K562 (cell line): ENCODE measurements around the gene VAT1L. TPM values are rescaled to one million over a fixed set of nuclear protein-coding genes. Genes with fewer than 3 reads are reported as not detected.

Experiments
- ATAC-seq: fragments of 200-7000 bp; cut with Tn5 transposase; 3 replicates; pipeline ENCODE4 v1.9.1; 2020; ENCODE audit warnings: moderate library complexity
- BruUV-seq: library from RNA; stranded (reverse); fragments of 400-500 nt; replicated peaks from 2 replicates; lab custom pipeline; 2021; lab: Mats Ljungman, UMichigan
- CTCF ChIA-PET: fragments of 300-600 bp; formaldehyde crosslinking; extraction: SDS; loops from one replicate; lab custom pipeline; 2021; ENCODE audit warnings: low intra/inter-chr PET ratio; lab: Yijun Ruan, JAX
- POLR2A ChIA-PET: fragments of 300-600, 350-650 bp; sonication (Branson Sonifier 250); formaldehyde crosslinking; extraction: SDS; loops from one replicate; lab custom pipeline; 2021; ENCODE audit warnings: antibody characterized with exemption, inconsistent platforms; lab: Yijun Ruan, JAX
- DNase-seq, 4 experiments: peaks; one replicate each; pipeline versions ENCODE4 v3.0.0 to v3.0.0-alpha.2; 2011 to 2018; ENCODE audit warnings: low spot score in 3 of 4, mixed read lengths in 3 of 4; ENCODE audit errors: extremely low read depth in 1 of 4
- FAIRE-seq: peaks from 2 replicates; lab custom pipeline; 2011; peaks lifted over from hg19 to GRCh38; lab: Jason Lieb, UNC
- H2AFZ ChIP-seq: 2 replicates; pipeline ENCODE4 v1.6.0; 2011; ENCODE audit warnings: low read depth, low read length, control low read depth, inconsistent platforms
- H3K27ac ChIP-seq: fragments of 200-600 bp; 3 replicates; pipeline ENCODE4 v1.8.0; 2011; ENCODE audit warnings: low read depth, mild to moderate bottlenecking, control low read depth, inconsistent platforms, low read length, moderate library complexity, mixed read lengths; ENCODE audit errors: extremely low read depth
- H3K27me3 ChIP-seq, 2 experiments: fragments of 300-600 bp in 1 of 2; 2 replicates in 1 of 2; 3 replicates in 1 of 2; pipeline versions ENCODE4 v1.6.0 to v1.8.0; 2011; ENCODE audit warnings: inconsistent platforms in 2 of 2, low read length in 2 of 2, mild to moderate bottlenecking in 1 of 2, mixed read lengths in 1 of 2, moderate library complexity in 1 of 2; ENCODE audit not compliant: control insufficient read depth in 2 of 2, insufficient read depth in 2 of 2
- H3K36me3 ChIP-seq: fragments of 300-600 bp; 3 replicates; pipeline ENCODE4 v1.8.0; 2011; ENCODE audit warnings: mild to moderate bottlenecking, low read length, inconsistent platforms; ENCODE audit not compliant: control insufficient read depth, insufficient read depth
- H3K4me1 ChIP-seq, 2 experiments: fragments of 200-600 bp in 1 of 2; replicated peaks in 1 of 2; 2 replicates in 1 of 2; 3 replicates in 1 of 2; pipeline versions ENCODE4 v1.5.1 to v1.8.0; 2011; ENCODE audit warnings: inconsistent platforms in 2 of 2, low read length in 2 of 2, mild to moderate bottlenecking in 1 of 2, mixed read lengths in 1 of 2, moderate library complexity in 1 of 2; ENCODE audit not compliant: control insufficient read depth in 2 of 2, insufficient read depth in 2 of 2
- H3K4me2 ChIP-seq: 2 replicates; pipeline ENCODE4 v1.6.1; 2011; ENCODE audit warnings: low read length, control low read depth, inconsistent platforms, mixed read lengths; ENCODE audit not compliant: insufficient read depth
- H3K4me3 ChIP-seq: fragments of 200-600 bp; sonication (generic), shearing (Covaris generic); 2 replicates; pipeline ENCODE4 v1.5.1; 2016; ENCODE audit warnings: control low read depth, inconsistent platforms
- H3K79me2 ChIP-seq: fragments of 200-600 bp; 3 replicates; pipeline ENCODE4 v1.8.0; 2011; ENCODE audit warnings: low read length, inconsistent platforms; ENCODE audit not compliant: control insufficient read depth, insufficient read depth
- H3K9ac ChIP-seq, 2 experiments: 2 replicates each; pipeline versions ENCODE4 v1.6.0 to v1.6.1; 2011; ENCODE audit warnings: low read depth in 2 of 2, low read length in 2 of 2, control low read depth in 1 of 2, inconsistent platforms in 1 of 2, mild to moderate bottlenecking in 1 of 2, mixed read lengths in 1 of 2; ENCODE audit not compliant: insufficient read depth in 1 of 2
- H3K9me1 ChIP-seq: one replicate; pipeline ENCODE4 v1.6.0; 2011; ENCODE audit warnings: inconsistent platforms, mild to moderate bottlenecking, low read length, moderate library complexity; ENCODE audit not compliant: control insufficient read depth, insufficient read depth
- H3K9me3 ChIP-seq: replicated peaks from 2 replicates; pipeline ENCODE4 v1.5.1; 2011; ENCODE audit warnings: low read depth, low read length, inconsistent platforms; ENCODE audit not compliant: control insufficient read depth, insufficient read depth
- H4K20me1 ChIP-seq: replicated peaks from 2 replicates; pipeline ENCODE4 v1.6.1; 2011; ENCODE audit warnings: low read length, inconsistent platforms, mixed read lengths; ENCODE audit not compliant: control insufficient read depth, insufficient read depth
- ILK ChIP-seq: fragments of 450-650 bp; IDR thresholded peaks from 2 replicates; pipeline ENCODE4 v1.6.1; 2016; ENCODE audit warnings: missing genetic modification characterization, low read depth, mild to moderate bottlenecking, missing compliant biosample characterization, moderate library complexity, borderline replicate concordance
- PML ChIP-seq: IDR thresholded peaks from 2 replicates; pipeline ENCODE4 v1.6.1; 2012; ENCODE audit warnings: low read length, inconsistent platforms
- SMAD1 ChIP-seq: fragments of 150-350 bp; IDR thresholded peaks from 2 replicates; pipeline ENCODE4 v1.6.1; 2014; ENCODE audit warnings: low read length, low read depth; ENCODE audit not compliant: partially characterized antibody
- STAG1 ChIP-seq: sonication (generic); formaldehyde crosslinking; IDR thresholded peaks from 2 replicates; pipeline ENCODE4 v1.5.0; 2020; ENCODE audit warnings: missing genetic modification reagents, borderline replicate concordance
- TCF7 ChIP-seq: sonication (generic); IDR thresholded peaks from 2 replicates; pipeline ENCODE4 v1.6.1; 2016; ENCODE audit warnings: antibody characterized with exemption, borderline replicate concordance
- ZNF134 ChIP-seq: fragments of 250-450 bp; sonication (Bioruptor Pico); conservative IDR thresholded peaks from 2 replicates; pipeline ENCODE4 v1.4.0; 2020
- ZNF239 ChIP-seq: fragments of 250-450 bp; sonication (Bioruptor Pico); IDR thresholded peaks from 2 replicates; pipeline ENCODE4 v1.4.0; 2020; ENCODE audit warnings: mild to moderate bottlenecking
- WGBS: fragments of 100-300 bp; shearing (Covaris generic); methylation state at CpG from one replicate; pipeline ENCODE4 v1.1.6; 2016; ENCODE audit warnings: low coverage, mixed read lengths; ENCODE audit not compliant: insufficient coverage; ENCODE audit errors: missing lambda C conversion rate; 5-methylcytosine and 5-hydroxymethylcytosine counted together
- in situ Hi-C: fragments of 300-500 bp; cut with MboI; formaldehyde crosslinking; loops from 4 replicates; pipeline ENCODE4 v1.15.0; 2018; ENCODE audit warnings: inconsistent platforms, mixed read lengths
- intact Hi-C: fragments of 100-400 bp; cut with micrococcal nuclease; formaldehyde crosslinking; loops from 2 replicates; pipeline ENCODE4 v1.14.2; 2022
- polyA plus RNA-seq, 8 experiments: library from polyadenylated mRNA; depleted of rRNA in 4 of 8; stranded (reverse) in 5 of 8; unstranded in 3 of 8; fragments of >200 nt; fragmentation: Nextera tagmentation in 2 of 8; fragmentation: Illumina TruSeq in 1 of 8; extraction: Ambion mirVana in 2 of 8; extraction: Trizol in 1 of 8; gene quantifications; 2 replicates each; pipeline versions ENCODE4 v1.2.1 to v1.2.3, GENCODE V29; 2011 to 2014; ENCODE audit warnings: inconsistent platforms in 1 of 8, missing spikeins in 1 of 8
- total RNA-seq, 7 experiments: library from RNA; depleted of rRNA in 6 of 7; stranded (reverse); fragments of >200 nt in 6 of 7; fragmentation: Illumina TruSeq in 2 of 7; extraction: Trizol in 2 of 7; gene quantifications; 2 replicates each; pipeline versions ENCODE4 v1.2.1 to v1.2.3, GENCODE V29; 2011 to 2021; ENCODE audit warnings: low replicate concordance in 1 of 7
- TF ChIP-seq, protein P1 (sequence below): IDR thresholded peaks from 3 replicates; pipeline ENCODE4 v1.6.1; 2011; ENCODE audit warnings: borderline replicate concordance, mild to moderate bottlenecking, moderate library complexity; ENCODE audit not compliant: insufficient read length; ENCODE audit errors: extremely low read depth

The VAT1L gene
- total and polyA plus RNA-seq, 9 of the 15 experiments (the other 6 are each of a cell fraction or from before 2014, with no cell fraction given): 0.01 TPM; not detected in 8

DNA sequence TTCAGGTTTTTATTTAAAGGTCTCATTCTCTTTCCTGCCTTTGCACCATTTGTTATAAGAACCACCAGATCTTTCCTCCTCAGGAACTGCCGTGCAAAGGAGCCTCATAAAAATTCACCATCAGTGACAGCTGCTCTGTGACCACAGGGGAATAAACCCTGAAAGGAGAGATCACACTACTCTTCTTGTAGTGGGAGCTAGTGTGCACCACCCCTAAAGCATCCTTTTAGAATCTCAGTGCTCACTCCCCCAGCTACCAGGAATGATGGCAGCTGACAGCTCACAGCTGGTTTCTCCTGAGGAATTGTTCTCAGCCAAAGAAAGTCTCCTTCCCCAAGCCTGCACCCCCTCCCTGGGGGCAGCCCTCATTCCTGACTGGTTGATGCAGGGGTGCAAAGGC, 18.7 kb downstream of the VAT1L start:
- Histone ChIP-seq H3K27ac (no peak overlapping the region), H3K4me2 (no peak overlapping the region), H3K9ac (no peak overlapping the region), H4K20me1 (no peaks in the 10 kb centered on the region), H2AFZ (no peak overlapping the region), H3K4me3 (no peak overlapping the region), H3K36me3 (no peaks in the 10 kb centered on the region), H3K9me1 (no peaks in the 10 kb centered on the region), H3K4me1 (no peaks in the 10 kb centered on the region), H3K27me3 (peaks cover 0 to under 1% of the 10 kb centered on the region in 2 experiments; a peak in 3 of 5 replicates), H3K79me2 (no peaks in the 10 kb centered on the region), H3K9me3 (no peaks in the 10 kb centered on the region)
- ATAC-seq: no peak
- 0% methylated on average over 1 of the region's 1 CpG for WGBS
- CTCF ChIA-PET: no interaction called here
- POLR2A ChIA-PET: interaction anchor here (0.6 kb wide), 1 partner anchor 1255 kb away, joined by 3 read pairs; no protein-coding TSS in a partner anchor
- in situ Hi-C loops: no loop called here
- no TSS peak for BruUV-seq
- FAIRE-seq: no peak
- DNase-seq: no peak
- intact Hi-C loops: no loop called here
- TF ChIP-seq ZNF134: no peak
- TF ChIP-seq TCF7: no peak
- TF ChIP-seq PML: no peak
- no peak for TF ChIP-seq ZNF239
- TF ChIP-seq SMAD1: no peak
- TF ChIP-seq STAG1: no peak
- TF ChIP-seq, protein P1, sequence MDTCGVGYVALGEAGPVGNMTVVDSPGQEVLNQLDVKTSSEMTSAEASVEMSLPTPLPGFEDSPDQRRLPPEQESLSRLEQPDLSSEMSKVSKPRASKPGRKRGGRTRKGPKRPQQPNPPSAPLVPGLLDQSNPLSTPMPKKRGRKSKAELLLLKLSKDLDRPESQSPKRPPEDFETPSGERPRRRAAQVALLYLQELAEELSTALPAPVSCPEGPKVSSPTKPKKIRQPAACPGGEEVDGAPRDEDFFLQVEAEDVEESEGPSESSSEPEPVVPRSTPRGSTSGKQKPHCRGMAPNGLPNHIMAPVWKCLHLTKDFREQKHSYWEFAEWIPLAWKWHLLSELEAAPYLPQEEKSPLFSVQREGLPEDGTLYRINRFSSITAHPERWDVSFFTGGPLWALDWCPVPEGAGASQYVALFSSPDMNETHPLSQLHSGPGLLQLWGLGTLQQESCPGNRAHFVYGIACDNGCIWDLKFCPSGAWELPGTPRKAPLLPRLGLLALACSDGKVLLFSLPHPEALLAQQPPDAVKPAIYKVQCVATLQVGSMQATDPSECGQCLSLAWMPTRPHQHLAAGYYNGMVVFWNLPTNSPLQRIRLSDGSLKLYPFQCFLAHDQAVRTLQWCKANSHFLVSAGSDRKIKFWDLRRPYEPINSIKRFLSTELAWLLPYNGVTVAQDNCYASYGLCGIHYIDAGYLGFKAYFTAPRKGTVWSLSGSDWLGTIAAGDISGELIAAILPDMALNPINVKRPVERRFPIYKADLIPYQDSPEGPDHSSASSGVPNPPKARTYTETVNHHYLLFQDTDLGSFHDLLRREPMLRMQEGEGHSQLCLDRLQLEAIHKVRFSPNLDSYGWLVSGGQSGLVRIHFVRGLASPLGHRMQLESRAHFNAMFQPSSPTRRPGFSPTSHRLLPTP: no peak
- no peak for TF ChIP-seq ILK
